ENCODE data around the gene SQSTM1. TPM values are rescaled to one million over a fixed set of nuclear protein-coding genes. Genes with fewer than 3 reads are reported as not detected.

Gene SQSTM1
- total and polyA plus RNA-seq, 9 of the 15 experiments (the other 6 are each of a cell fraction or from before 2014, with no cell fraction given): 5.6 to 148 (median 64.0) TPM

- TF ChIP-seq TFAP4 (CRISPR knock-in tag; IDR thresholded peaks at IDR 0.05; ENCODE audit: borderline replicate concordance) (peak; percentile 54; the same call in 1 of the 2 replicates), FIP1L1 (IDR thresholded peaks at IDR 0.05; ENCODE audit: low read depth, low read length, poor library complexity, severe bottlenecking) (no peak), MLX (CRISPR knock-in tag; conservative IDR thresholded peaks at IDR 0.05) (no peak), L3MBTL2 (IDR thresholded peaks at IDR 0.05) (peak; percentile 69), CHD4 (IDR thresholded peaks at IDR 0.05; ENCODE audit: insufficient read depth, insufficient replicate concordance, low read depth, low read length, poor library complexity, severe bottlenecking) (no peak), ZFP30 (CRISPR knock-in tag; IDR thresholded peaks at IDR 0.05; ENCODE audit: borderline replicate concordance) (no peak), NEUROD1 (IDR thresholded peaks at IDR 0.05; ENCODE audit: borderline replicate concordance, low read depth, low read length, partially characterized antibody) (no peak), ZNF24 (IDR thresholded peaks at IDR 0.05) (no peak), ZFX (CRISPR knock-in tag; IDR thresholded peaks at IDR 0.05) (peak; percentile 78), ZFPM2 (CRISPR knock-in tag; IDR thresholded peaks at IDR 0.05) (no peak), NFE2L1 (tag; IDR thresholded peaks at IDR 0.05; ENCODE audit: borderline replicate concordance, low read depth) (no peak), NCOA2 (IDR thresholded peaks at IDR 0.05; ENCODE audit: partially characterized antibody in 2 of 2) (no peak), SMC3 (conservative IDR thresholded peaks at IDR 0.05; ENCODE audit: insufficient read depth, low read depth, low read length) (no peak), MAZ (CRISPR knock-in tag; conservative IDR thresholded peaks at IDR 0.05 in 1 of 2, IDR thresholded peaks at IDR 0.05 in 1 of 2) (peak; percentile 59 to 88), ZNF140 (CRISPR knock-in tag; IDR thresholded peaks at IDR 0.05) (no peak), NCOA4 (IDR thresholded peaks at IDR 0.05; ENCODE audit: partially characterized antibody) (no peak), PHF8 (IDR thresholded peaks at IDR 0.05; ENCODE audit: borderline replicate concordance, low read length) (peak; percentile 45; the same call in 1 of the 2 replicates), HIVEP1 (CRISPR knock-in tag; IDR thresholded peaks at IDR 0.05) (no peak), HLTF (IDR thresholded peaks at IDR 0.05) (no peak), ZNF23 (CRISPR knock-in tag; IDR thresholded peaks at IDR 0.05) (no peak)
- TF ChIP-seq, protein P1, sequence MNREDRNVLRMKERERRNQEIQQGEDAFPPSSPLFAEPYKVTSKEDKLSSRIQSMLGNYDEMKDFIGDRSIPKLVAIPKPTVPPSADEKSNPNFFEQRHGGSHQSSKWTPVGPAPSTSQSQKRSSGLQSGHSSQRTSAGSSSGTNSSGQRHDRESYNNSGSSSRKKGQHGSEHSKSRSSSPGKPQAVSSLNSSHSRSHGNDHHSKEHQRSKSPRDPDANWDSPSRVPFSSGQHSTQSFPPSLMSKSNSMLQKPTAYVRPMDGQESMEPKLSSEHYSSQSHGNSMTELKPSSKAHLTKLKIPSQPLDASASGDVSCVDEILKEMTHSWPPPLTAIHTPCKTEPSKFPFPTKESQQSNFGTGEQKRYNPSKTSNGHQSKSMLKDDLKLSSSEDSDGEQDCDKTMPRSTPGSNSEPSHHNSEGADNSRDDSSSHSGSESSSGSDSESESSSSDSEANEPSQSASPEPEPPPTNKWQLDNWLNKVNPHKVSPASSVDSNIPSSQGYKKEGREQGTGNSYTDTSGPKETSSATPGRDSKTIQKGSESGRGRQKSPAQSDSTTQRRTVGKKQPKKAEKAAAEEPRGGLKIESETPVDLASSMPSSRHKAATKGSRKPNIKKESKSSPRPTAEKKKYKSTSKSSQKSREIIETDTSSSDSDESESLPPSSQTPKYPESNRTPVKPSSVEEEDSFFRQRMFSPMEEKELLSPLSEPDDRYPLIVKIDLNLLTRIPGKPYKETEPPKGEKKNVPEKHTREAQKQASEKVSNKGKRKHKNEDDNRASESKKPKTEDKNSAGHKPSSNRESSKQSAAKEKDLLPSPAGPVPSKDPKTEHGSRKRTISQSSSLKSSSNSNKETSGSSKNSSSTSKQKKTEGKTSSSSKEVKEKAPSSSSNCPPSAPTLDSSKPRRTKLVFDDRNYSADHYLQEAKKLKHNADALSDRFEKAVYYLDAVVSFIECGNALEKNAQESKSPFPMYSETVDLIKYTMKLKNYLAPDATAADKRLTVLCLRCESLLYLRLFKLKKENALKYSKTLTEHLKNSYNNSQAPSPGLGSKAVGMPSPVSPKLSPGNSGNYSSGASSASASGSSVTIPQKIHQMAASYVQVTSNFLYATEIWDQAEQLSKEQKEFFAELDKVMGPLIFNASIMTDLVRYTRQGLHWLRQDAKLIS (CRISPR knock-in tag; IDR thresholded peaks at IDR 0.05): peak; percentile 46; the same call in 1 of the 2 replicates
- TF ChIP-seq, protein P2, sequence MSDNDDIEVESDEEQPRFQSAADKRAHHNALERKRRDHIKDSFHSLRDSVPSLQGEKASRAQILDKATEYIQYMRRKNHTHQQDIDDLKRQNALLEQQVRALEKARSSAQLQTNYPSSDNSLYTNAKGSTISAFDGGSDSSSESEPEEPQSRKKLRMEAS (CRISPR knock-in tag; IDR thresholded peaks at IDR 0.05): peak; percentile 74
These were observed 15.0 kb upstream of the SQSTM1 start (continued) for GRCh38 chr5:179805529-179806249.

Measured in K562 (cell line).